Tibial nerve (tissue), 4 donors: ENCODE data around the gene CYP4F11.

Source experiments
- EP300 ChIP-seq, 2 donors: sonication (generic); formaldehyde crosslinking; IDR thresholded peaks; one replicate each; pipeline ENCODE4 v1.6.1; 2017; ENCODE audit warnings: antibody characterized with exemption in 2 of 2, mild to moderate bottlenecking in 1 of 2
- POLR2A ChIP-seq, 2 donors: fragments of 450-650 bp; IDR thresholded peaks; one replicate each; pipeline ENCODE4 v1.6.1; 2017; ENCODE audit warnings: antibody characterized with exemption in 2 of 2, mild to moderate bottlenecking in 2 of 2, moderate library complexity in 2 of 2
- TF ChIP-seq, protein P1 (sequence below), 5 experiments: fragments of 200-600 bp in 3 of 5; fragments of 450-650 bp in 2 of 5; sonication (generic) in 3 of 5; IDR thresholded peaks; one replicate each; pipeline ENCODE4 v1.5.1; 2016 to 2019; ENCODE audit warnings: antibody characterized with exemption in 5 of 5, mild to moderate bottlenecking in 3 of 5, moderate library complexity in 2 of 5

DNA sequence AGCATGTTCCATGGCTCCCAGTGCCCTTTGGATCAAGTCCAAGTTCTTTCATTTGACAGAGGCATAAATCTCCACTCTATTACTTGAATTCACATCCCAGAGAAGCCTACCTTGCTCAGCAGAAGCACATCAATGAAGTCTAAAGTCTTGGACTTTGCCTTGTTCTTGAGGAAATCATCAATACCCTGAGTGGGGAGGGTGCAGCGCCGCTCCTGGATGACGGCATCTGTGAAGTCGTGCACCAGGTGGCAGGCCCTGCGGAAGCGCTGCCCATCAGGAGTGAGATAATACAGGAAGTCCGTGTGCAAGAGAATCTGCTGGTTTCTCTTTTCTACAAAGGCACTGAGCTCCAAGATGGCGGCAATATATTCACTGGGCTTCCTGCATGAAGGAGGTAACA, 10.6 kb downstream of the CYP4F11 start:
- TF ChIP-seq, protein P1, sequence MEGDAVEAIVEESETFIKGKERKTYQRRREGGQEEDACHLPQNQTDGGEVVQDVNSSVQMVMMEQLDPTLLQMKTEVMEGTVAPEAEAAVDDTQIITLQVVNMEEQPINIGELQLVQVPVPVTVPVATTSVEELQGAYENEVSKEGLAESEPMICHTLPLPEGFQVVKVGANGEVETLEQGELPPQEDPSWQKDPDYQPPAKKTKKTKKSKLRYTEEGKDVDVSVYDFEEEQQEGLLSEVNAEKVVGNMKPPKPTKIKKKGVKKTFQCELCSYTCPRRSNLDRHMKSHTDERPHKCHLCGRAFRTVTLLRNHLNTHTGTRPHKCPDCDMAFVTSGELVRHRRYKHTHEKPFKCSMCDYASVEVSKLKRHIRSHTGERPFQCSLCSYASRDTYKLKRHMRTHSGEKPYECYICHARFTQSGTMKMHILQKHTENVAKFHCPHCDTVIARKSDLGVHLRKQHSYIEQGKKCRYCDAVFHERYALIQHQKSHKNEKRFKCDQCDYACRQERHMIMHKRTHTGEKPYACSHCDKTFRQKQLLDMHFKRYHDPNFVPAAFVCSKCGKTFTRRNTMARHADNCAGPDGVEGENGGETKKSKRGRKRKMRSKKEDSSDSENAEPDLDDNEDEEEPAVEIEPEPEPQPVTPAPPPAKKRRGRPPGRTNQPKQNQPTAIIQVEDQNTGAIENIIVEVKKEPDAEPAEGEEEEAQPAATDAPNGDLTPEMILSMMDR (IDR thresholded peaks at IDR 0.05), result no peak
- no peak for TF ChIP-seq POLR2A (IDR thresholded peaks at IDR 0.05)
- TF ChIP-seq EP300 (IDR thresholded peaks at IDR 0.05), result no peak
